NCI-H526 (cell line): ENCODE results near the gene KIFC1.
A peak's percentile ranks its signal among the peaks of the same experiment; 100 is the strongest.

ENCODE experiments used
- DNase-seq, 2 experiments: peaks; one replicate each; lab custom pipeline; 2025; lab: John Stamatoyannopoulos, UW

The KIFC1 gene

DNA sequence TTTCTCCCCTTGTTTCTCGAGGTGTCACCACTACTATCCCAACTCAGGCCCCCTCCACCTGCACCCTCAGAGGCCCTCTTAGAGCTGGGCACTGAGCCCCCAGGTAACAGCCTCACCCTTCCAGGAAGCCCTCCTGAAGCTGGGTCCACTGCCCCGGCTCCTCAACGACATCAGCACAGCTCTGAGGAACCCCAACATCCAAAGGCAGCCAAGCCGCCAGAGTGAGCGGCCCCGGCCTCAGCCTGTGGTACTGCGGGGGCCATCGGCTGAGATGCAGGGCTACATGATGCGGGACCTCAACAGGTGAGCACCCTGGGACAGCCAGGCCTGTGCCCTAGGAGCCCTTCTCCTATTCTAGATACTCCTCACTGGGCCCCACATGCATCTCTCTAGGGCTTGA lies 49.8 kb downstream of the KIFC1 start:
- DNase-seq = no peak

DNA sequence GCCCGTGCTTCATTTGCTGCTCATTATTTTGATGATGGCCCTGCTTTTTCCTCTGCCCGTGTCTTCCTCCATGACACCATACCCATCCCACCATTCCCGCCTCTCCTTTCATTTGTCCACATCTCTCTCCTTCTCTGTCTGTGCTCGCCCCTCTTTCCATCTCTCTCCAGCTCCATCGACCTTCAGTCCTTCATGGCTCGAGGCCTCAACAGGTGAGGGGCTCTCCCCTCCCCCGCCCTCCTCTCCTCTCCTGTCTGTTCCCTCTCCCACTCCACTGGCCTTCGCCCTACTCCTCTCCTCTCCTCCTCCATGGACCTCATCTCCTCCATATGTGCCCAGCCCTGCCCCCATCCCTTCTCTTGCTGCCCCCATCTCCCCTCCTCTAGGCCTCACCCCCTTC lies 50.7 kb downstream of the KIFC1 start:
- no peak for DNase-seq

DNA sequence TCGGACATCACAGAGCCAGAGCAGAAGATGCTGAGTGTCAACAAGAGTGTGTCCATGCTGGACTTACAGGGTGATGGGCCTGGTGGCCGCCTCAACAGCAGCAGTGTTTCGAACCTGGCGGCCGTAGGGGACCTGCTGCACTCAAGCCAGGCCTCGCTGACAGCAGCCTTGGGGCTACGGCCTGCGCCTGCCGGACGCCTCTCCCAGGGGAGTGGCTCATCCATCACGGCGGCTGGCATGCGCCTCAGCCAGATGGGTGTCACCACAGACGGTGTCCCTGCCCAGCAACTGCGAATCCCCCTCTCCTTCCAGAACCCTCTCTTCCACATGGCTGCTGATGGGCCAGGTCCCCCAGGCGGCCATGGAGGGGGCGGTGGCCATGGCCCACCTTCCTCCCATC lies 51.4 kb downstream of the KIFC1 start:
- DNase-seq = no peak

DNA sequence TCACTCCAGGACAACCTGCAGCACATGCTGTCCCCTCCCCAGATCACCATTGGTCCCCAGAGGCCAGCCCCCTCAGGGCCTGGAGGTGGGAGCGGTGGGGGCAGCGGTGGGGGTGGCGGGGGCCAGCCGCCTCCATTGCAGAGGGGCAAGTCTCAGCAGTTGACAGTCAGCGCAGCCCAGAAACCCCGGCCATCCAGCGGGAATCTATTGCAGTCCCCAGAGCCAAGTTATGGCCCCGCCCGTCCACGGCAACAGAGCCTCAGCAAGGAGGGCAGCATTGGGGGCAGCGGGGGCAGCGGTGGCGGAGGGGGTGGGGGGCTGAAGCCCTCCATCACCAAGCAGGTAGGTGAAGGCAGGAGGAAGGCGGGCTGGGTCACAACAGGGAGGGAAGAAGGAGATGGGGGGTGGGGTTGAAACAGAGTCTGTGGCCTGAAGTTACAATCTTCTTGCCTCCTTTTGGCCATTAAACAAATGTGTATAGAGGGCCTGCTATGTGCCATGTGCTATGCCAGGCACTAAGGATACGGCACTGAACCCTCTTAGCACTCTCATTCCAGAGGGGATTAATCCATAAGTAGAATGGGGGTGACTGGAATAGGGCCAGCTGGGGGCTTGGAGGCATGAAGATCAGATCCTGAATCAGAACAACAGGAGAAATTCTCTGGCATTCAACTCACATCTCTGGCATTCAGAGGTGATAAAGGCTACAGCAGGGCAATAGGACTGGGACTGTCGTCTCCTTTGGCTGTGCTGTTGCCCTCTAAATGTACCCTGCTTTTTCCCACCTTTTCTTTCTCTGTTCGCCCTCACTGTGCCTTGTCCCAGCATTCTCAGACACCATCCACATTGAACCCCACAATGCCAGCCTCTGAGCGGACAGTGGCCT lies 52.2 kb downstream of the KIFC1 start:
- DNase-seq = no peak

DNA sequence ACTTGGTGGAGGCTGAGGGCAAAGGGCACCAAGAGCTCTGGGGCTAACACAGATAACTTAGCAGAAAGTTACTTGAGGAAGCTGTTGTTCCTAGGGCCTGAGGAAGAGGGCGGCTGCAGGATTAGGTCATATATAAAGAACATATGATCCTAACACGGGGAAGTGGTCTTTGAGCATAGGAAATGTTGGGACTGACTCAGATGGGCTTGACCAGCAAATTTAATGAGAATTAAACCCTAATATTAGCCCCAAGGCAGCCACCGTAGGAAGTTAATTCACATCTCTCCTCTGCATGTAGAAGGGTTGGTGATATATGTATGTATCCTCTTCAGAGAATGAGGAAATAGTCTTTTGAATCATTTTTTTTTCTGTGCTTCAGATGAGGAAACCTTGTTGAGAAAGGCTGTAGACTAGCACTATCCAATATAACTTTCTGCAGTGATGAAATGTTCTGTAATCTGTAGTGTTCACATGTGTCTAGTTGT lies 53.5 kb downstream of the KIFC1 start:
- no peak for DNase-seq

DNA sequence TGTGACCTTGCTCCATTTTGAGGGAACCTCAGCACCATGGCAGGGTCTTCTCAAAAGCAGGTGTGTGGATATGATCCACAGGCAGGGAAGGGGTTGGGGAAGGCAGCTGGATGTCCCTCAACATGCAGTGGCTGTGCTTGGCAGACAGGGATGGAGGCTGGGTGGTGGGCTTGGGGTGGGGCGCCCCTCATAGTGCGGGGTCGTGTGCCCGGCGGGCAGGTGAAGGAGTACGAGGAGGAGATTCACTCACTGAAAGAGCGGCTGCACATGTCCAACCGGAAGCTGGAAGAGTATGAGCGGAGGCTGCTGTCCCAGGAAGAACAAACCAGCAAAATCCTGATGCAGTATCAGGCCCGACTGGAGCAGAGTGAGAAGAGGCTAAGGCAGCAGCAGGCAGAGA lies 54.7 kb downstream of the KIFC1 start:
- no peak for DNase-seq

DNA sequence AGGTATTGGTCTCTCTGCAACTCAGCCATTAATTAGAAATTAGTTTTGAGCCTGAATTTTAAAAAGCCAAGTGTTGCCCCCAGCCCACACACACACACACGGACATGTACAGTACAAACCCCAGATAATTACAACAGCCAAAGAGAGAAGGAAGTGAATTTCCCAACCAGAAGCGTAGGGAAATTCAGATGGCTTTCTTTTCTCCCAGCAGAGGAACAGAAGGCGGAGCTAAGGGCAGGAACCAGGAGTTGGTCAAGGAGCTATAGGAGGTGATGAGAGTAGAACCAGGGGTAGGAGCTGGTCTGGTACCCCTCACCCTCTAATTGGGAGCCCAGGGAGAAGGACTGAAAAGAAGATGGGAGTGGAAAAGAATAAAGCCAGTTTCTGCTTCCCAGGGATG lies 58.8 kb downstream of the KIFC1 start:
- no peak for DNase-seq

DNA sequence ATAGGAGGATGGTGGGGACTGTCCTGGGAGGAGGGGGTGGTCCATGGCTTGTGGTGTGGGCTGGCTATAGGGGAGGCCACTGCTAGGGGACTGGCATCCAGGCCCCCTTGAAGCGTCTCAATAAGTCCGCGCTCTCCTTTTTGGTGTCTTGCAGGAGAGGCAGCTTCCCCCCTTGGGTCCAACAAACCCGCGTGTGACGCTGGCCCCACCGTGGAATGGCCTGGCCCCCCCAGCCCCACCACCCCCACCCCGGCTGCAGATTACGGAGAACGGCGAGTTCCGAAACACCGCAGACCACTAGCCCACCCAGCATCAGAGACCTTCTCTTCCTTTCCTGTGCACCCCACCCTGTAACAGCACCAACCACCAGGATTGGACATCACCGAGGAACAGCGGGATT lies 60.0 kb downstream of the KIFC1 start:
- no peak for DNase-seq

DNA sequence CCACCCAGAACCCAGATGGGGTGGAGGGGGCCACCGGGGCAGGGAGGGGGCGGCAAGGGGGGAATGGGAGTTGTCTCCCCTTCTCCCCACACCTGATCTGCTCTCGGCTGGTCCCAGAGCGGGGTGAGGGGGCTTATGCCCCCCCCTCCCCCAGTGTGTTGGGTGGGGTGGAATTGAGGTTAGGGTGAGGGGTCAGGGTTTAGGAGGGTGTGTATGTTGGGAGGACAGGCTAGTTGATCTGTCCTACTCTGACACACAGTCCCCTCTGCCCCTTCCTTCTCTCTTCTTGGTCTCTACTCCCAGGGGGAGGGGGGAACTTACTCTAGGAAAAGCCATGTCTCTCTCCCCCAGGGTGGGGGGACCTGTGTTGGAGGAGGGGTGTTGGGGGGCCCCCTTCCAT lies 60.9 kb downstream of the KIFC1 start:
- no peak for DNase-seq

DNA sequence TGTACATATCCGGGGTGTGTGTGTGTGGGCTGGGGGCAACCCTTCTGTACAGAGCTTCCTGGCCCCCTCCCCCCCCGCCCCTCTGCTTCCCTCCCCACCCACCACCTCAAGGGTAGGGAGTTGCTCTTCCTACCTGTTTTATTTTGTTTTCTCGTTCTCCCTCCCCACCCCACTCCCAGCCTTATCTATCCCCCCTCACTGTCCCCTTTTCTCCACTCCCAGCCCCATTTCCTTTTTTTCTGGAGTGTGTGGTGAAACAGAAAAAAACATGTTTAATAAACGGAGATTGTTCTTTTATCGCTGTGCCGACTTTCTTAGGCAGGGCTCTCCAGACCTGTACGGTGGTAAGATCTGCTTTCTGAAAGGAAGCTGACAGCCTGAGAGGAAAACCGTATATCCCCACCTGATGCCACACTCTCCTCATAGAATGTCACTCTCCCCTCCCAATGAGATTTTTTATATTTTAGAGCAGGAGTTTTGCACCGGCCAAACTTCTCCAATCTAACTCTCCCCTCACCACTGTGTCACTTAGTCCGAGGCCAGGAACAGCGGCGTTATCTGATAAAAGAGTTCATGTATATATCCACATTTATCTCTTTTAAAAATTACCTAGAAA lies 61.9 kb downstream of the KIFC1 start:
- no peak for DNase-seq

DNA sequence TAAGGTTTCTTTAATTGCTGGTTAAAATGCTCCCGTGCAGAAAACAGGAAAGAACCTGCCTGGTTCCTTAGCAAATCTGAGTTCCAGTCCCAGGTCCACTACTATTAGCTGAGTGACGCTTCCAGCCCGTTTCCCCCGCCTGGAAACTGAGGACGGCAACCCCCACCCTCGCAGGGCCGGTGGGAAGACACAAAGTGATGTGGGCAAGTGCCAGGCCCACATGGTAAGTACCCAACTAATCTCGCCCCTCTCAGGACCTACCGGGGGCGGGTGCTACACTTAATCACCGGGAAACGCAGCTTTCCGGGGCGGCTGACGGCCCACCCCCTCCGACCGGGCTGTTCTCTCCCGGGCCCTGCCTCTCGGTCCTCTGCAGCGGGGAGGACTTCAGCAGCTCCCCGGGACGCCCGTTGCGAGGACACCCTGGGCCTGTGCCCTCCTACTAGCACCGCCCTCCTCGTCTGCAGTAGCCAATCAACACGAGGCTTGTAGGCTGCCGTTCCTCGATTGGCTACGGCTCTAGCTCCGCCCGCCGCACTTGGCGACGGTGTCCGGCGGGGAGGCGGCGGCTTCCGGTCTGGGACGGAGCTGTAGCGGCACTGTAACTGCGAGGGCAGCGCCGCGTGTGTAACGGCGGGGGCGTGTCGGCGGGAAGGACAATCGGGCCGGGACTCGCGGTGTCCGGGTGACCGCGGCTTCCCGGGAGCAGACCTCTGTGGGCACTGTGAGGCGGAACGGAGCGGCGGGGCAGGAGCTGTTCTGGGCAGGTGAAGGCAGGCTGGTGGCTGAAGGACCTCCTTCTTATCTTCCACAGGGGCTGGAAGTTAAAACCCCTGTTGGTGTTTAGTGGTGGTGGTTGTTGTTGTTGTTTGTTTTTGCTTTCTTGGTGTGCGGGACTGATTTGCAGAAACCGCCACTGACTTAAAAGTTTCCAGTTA lies 62.7 kb downstream of the KIFC1 start, which contains the start of gene ZBTB9:
Gene ZBTB9, plus strand, starts transcription at position 568 of the 938 bp plus-strand sequence. CDS start 525 bp downstream, outside the sequence.
- peak; percentile 89 to 97 for DNase-seq

DNA sequence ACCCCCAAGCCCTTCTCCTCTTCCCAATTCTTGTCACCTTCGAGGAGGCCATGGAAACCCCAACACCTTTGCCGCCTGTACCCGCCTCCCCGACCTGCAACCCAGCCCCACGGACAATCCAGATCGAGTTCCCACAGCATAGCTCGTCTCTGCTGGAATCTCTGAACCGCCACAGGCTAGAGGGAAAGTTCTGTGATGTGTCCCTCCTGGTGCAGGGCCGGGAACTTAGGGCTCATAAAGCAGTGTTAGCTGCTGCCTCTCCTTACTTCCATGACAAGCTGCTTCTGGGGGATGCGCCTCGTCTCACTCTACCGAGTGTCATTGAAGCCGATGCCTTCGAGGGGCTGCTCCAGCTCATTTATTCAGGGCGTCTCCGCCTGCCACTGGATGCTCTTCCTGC lies 63.4 kb downstream of the KIFC1 start:
- no peak for DNase-seq

DNA sequence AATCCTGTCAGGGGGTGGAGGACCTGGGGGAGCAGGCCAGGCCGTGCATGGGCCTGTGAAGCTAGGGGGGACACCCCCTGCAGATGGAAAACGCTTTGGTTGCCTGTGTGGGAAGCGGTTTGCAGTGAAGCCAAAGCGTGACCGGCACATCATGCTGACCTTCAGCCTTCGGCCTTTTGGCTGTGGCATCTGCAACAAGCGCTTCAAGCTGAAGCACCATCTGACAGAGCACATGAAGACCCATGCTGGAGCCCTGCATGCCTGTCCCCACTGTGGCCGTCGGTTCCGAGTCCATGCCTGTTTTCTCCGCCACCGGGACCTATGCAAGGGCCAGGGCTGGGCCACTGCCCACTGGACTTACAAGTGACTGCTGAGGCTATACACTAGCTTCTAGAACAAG lies 64.5 kb downstream of the KIFC1 start:
- no peak for DNase-seq

DNA sequence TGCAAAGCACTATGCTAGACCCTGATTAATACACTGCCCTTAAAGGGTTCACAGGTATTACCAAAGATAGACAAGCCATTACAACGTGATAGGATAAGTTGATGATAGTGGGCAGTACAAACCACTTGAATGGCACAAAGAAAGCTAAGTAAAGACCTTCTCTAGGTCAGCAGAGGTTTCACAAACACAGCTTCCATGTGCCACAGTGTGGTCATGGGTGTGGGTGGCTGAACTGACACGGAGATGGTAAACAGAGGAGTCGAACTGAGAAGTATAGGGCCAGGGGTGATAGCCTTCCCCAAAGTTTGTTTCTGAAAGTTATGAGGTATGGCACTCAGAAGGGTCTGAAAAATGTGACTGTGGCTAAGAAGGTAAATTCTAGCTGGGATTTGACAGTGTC lies 67.1 kb downstream of the KIFC1 start:
- no peak for DNase-seq

DNA sequence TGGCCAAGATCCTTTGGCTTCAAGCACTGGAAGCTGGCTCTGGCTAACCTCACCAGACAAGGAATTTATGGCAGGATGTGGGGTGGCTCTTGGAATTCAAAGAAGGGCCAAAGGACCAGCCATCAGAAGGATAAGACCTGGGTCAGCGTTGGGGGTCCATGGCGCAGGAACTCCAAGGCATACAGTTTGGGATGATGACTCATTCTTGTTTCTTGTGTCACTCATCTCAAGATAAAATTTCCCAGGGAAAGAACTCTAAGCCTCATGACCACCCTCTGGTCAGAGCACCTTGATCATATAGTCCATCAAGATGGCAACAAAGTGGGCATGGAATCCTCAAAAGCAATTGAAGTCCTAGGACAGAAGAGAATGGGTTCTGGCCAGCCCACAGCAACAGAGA lies 67.6 kb downstream of the KIFC1 start:
- no peak for DNase-seq
